Osteocyte (in vitro differentiated cells): Measurements from ENCODE around the gene C1orf167. TPM values are rescaled to one million over a fixed set of nuclear protein-coding genes. Genes with fewer than 3 reads are reported as not detected.

Experiments
- DNase-seq: peaks from one replicate; pipeline ENCODE4 v3.0.0; 2021; ENCODE audit warnings: mixed read lengths; ENCODE audit not compliant: unreplicated experiment; ENCODE audit errors: extremely low spot score
- H3K27ac Mint-ChIP-seq: one replicate; pipeline ENCODE4 v1.8.0; 2021; ENCODE audit warnings: mild to moderate bottlenecking, mixed read lengths; ENCODE audit not compliant: unreplicated experiment
- H3K27me3 Mint-ChIP-seq: one replicate; pipeline ENCODE4 v1.8.0; 2021; ENCODE audit warnings: mixed read lengths; ENCODE audit not compliant: unreplicated experiment
- H3K36me3 Mint-ChIP-seq: one replicate; pipeline ENCODE4 v1.8.0; 2021; ENCODE audit warnings: mixed read lengths; ENCODE audit not compliant: unreplicated experiment
- H3K4me1 Mint-ChIP-seq: one replicate; pipeline ENCODE4 v1.8.0; 2021; ENCODE audit warnings: mixed read lengths; ENCODE audit not compliant: unreplicated experiment
- H3K4me3 Mint-ChIP-seq: one replicate; pipeline ENCODE4 v1.8.0; 2021; ENCODE audit warnings: mild to moderate bottlenecking, moderate library complexity, mixed read lengths; ENCODE audit not compliant: unreplicated experiment
- H3K9me3 Mint-ChIP-seq: one replicate; pipeline ENCODE4 v1.8.0; 2021; ENCODE audit warnings: mixed read lengths; ENCODE audit not compliant: unreplicated experiment
- total RNA-seq: library from RNA; stranded (reverse); gene quantifications from 2 replicates; pipeline ENCODE4 v1.2.1, GENCODE V29; 2021
- TF ChIP-seq, protein P1 (sequence below): fragments of 200-600 bp; sonication (generic); IDR thresholded peaks from 2 replicates; pipeline ENCODE4 v1.5.0; 2021; ENCODE audit warnings: antibody characterized with exemption, mild to moderate bottlenecking, moderate library complexity

Gene C1orf167
- total RNA-seq, 1 donor from 2014 or later: not detected

DNA sequence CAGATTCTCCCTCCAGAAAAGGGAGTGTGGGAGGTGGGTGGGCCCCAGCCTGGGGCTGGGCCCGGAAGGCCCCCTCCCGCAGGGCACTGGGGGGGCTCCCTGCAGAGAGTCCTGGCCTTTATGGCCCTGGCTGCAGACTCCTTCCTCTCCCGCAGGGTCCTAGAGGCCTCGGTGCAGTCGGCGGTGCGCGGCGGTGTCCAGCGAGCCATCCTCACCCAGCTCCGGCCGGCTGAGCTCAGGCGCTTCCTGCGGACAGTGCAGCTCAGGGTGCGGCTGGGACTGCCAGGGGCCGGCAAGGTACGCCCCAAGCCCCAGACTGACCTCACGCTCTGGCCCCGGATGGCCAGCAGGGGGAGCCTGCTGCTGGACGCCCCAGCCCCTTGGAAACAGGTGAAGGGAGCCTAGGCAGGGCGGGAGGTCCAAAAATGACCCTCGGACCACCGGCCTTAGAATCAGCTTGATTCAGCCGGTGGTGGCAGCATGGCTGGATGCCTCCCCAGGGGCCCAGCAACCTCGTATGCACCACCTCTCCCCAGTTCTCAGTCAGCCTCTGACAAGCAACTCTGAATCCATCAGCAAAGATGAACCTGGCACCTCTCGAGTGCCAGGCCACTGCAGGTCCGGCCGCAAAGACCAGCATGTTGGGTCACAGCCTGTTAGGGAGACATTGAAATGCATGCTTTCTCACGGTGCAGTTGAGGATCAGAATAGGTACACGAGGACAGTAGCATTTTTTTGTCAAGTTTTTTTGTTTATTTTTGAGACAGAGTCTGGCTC is 23.2 kb downstream of the C1orf167 start:
- Mint-ChIP-seq H3K4me3 (peak overlapping the region; percentile 18), H3K27ac (no peak overlapping the region), H3K27me3 (no peaks in the 10 kb centered on the region), H3K4me1 (peaks cover 32% of the 10 kb centered on the region), H3K9me3 (no peaks in the 10 kb centered on the region), H3K36me3 (no peaks in the 10 kb centered on the region)
- TF ChIP-seq, protein P1, sequence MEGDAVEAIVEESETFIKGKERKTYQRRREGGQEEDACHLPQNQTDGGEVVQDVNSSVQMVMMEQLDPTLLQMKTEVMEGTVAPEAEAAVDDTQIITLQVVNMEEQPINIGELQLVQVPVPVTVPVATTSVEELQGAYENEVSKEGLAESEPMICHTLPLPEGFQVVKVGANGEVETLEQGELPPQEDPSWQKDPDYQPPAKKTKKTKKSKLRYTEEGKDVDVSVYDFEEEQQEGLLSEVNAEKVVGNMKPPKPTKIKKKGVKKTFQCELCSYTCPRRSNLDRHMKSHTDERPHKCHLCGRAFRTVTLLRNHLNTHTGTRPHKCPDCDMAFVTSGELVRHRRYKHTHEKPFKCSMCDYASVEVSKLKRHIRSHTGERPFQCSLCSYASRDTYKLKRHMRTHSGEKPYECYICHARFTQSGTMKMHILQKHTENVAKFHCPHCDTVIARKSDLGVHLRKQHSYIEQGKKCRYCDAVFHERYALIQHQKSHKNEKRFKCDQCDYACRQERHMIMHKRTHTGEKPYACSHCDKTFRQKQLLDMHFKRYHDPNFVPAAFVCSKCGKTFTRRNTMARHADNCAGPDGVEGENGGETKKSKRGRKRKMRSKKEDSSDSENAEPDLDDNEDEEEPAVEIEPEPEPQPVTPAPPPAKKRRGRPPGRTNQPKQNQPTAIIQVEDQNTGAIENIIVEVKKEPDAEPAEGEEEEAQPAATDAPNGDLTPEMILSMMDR: peak; percentile 81
- peak; percentile 86 for DNase-seq

DNA sequence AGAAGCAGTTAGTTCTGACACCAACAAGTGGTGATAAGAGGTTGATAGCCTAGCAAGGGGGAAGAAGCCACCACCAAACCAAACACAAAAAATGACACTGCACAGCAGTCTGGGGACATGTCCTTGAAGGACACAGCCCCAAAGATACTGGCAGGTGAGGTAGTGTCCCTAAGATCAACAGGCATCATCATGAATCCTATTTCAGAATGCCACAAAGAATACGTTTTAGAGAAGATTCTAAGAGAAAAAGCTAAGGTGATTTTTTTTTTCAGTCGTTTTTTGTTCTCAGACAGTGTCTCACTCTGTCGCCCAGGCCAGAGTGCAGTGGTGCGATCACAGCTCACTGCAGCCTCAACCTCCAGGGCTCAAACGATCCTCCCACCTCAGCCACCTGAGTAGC is 24.2 kb downstream of the C1orf167 start:
- DNase-seq: no peak
- H3K36me3 Mint-ChIP-seq: peaks cover 3% of the 10 kb centered on the region
- H3K9me3 Mint-ChIP-seq: no peaks in the 10 kb centered on the region
- no peak overlapping the region for H3K27ac Mint-ChIP-seq
- peaks cover 41% of the 10 kb centered on the region for H3K4me1 Mint-ChIP-seq
- H3K4me3 Mint-ChIP-seq: no peak overlapping the region
- H3K27me3 Mint-ChIP-seq: no peaks in the 10 kb centered on the region
- TF ChIP-seq, protein P1: no peak

DNA sequence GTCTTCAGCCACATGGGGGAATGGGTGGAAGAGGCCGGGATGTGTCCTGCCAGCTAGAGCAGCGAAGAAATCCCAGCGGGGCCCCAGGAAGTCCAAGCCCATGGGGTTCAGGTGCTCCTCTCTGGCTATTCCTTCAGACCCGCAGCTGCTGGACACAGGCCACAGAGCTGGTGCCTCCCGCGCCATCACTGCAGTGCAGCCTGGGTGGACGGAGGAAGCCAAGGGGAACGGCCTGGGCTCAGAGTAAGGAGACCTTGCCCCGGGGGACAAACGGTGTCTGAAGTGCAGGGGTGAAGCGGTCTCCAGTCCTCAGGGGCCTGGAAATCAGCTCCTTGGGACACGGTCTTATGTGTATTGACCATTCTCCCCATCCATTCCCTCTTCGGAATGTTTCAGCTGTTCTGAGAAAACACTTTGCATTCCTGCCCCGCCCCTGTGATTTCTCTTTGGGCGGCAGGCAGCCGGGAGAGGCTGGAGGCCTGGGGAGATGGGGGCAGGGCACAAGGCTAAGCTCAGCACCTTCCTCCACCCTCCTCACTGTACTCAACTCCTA is 25.3 kb downstream of the C1orf167 start:
- Mint-ChIP-seq H3K27ac (peak overlapping the region; percentile 62), H3K9me3 (no peaks in the 10 kb centered on the region), H3K36me3 (peaks cover 9% of the 10 kb centered on the region), H3K4me3 (no peak overlapping the region), H3K4me1 (peaks cover 51% of the 10 kb centered on the region), H3K27me3 (no peaks in the 10 kb centered on the region)
- no peak for DNase-seq
- TF ChIP-seq, protein P1: no peak

DNA sequence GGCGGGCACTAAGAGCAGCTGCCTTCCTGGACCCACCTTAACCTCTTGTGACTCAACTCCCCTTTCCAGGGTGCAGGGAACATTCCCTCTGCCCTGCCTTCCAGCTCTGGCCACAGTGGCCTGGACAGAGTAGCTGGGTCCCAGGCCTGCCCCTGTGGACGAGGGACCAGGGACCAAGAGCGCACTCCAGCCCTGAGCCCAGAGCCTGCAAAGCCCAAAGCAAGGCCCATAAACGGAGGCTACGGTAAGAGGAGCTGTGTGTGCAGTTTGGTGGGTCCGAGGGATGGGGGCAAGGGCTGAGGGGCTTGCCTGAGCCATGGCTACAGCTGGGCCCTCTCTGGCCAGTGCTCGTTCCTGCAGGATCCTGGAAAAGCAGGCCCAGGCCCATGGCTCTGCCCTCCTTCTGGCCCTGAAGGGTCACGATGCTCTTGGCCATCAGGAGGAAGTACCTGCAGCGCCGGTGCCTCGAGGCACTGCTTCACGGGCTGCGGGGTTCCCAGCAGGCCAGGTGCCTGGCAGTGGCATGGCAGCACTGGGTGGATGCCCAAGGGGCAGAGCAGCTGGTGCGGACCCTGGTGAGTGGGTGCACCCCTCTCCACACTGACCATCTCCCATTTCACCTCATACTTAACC is 25.9 kb downstream of the C1orf167 start:
- H3K36me3 Mint-ChIP-seq: peaks cover 10% of the 10 kb centered on the region
- TF ChIP-seq, protein P1: no peak
- DNase-seq: no peak
- peaks cover 51% of the 10 kb centered on the region for H3K4me1 Mint-ChIP-seq
- H3K4me3 Mint-ChIP-seq: no peak overlapping the region
- H3K27ac Mint-ChIP-seq: peak overlapping the region; percentile 62
- H3K27me3 Mint-ChIP-seq: no peaks in the 10 kb centered on the region
- H3K9me3 Mint-ChIP-seq: no peaks in the 10 kb centered on the region

DNA sequence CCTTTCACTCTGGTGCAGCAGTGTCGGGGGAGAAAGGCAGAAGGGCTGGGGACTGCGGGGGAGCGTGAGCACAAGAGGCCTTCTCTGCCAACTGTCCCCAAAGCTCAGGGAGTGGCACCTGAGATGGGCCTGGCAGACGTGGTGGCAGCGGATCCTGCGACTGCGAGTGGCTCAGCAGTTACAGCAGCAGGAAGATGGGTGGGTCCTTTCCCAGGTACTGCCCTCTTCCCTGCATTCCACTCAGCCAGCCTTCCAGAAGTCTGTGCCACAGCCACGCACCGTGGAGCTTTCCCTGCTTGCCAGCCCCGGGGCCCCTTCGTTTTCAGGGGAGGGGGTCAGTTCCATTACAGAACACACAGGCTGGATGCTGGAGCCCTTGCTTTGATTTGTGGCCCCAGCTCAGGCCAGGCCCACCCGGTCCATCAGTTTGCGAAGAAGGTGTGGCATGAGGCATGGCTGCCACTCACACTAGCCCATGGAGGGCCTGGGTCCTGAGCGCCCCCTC is 26.6 kb downstream of the C1orf167 start:
- Mint-ChIP-seq H3K36me3 (peaks cover 10% of the 10 kb centered on the region), H3K9me3 (no peaks in the 10 kb centered on the region), H3K27me3 (no peaks in the 10 kb centered on the region), H3K4me3 (no peak overlapping the region), H3K4me1 (peaks cover 51% of the 10 kb centered on the region), H3K27ac (no peak overlapping the region)
- DNase-seq: no peak
- TF ChIP-seq, protein P1: no peak
